ENCODE measurements around the gene KCNQ1.

KCNQ1 gene

GRCh38 chr11:2891326-2892214 is 446.8 kb downstream of the KCNQ1 start:
- DNase-seq = peak; percentile 86

GRCh38 chr11:2892215-2892966 is 447.6 kb downstream of the KCNQ1 start:
- DNase-seq = peak; percentile 83

DNA sequence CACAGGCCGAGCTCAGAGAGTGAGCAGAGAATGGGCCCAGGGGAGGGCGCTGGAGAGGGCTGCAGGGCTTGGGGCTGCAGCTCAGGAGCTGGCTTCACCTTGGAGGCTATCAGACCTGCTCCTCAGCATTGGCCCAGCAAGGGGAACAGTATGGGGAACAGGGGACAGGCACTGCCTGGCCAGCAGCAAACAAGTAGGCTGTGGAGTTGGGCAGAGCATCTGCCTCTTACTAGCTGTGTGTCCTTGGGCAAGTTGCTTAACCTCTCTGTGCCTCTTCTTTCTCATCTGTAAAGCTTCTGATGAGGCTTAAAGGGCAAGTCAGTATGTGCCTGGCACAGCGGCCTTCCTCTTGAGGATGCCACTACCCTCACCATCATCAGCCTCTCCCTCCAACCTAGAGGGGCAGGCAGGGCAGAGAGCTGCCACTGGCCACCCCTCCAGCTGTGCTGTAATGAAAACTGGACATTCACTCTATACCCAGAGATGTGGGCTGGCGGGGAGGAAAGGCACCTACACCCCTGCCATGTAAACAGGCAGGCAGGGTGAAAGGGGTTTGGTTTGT is 448.2 kb downstream of the KCNQ1 start:
- no peak for DNase-seq

- DNase-seq = no peak
Observed at GRCh38 chr11:2893935-2894334, 449.1 kb downstream of the KCNQ1 start.

GRCh38 chr11:2896047-2896446 is 451.2 kb downstream of the KCNQ1 start:
- no peak for DNase-seq

- no peak for DNase-seq
Observed at GRCh38 chr11:2897048-2897447, 452.2 kb downstream of the KCNQ1 start.

GRCh38 chr11:2898366-2899079 is 453.7 kb downstream of the KCNQ1 start:
- no peak for DNase-seq

Measured in right hindlimb (tissue), 1 donor.